ENCODE results near the gene NDUFS4.

The NDUFS4 gene

GRCh38 chr5:53694520-53695022, 134.1 kb downstream of the NDUFS4 start:
- no peak for TF ChIP-seq RAD21 (IDR thresholded peaks at IDR 0.05; ENCODE audit: low read depth)
- no peak for TF ChIP-seq FOXM1 (IDR thresholded peaks at IDR 0.05; ENCODE audit: borderline replicate concordance, low read depth)
- TF ChIP-seq TCF12 (IDR thresholded peaks at IDR 0.05; ENCODE audit: low read depth) = no peak
- TF ChIP-seq CREB1 (IDR thresholded peaks at IDR 0.05; ENCODE audit: low read depth) = no peak
- TF ChIP-seq NFIC (IDR thresholded peaks at IDR 0.05) = no peak
- no peak for TF ChIP-seq EP300 (IDR thresholded peaks at IDR 0.05; ENCODE audit: borderline replicate concordance)
- TF ChIP-seq, protein P1, sequence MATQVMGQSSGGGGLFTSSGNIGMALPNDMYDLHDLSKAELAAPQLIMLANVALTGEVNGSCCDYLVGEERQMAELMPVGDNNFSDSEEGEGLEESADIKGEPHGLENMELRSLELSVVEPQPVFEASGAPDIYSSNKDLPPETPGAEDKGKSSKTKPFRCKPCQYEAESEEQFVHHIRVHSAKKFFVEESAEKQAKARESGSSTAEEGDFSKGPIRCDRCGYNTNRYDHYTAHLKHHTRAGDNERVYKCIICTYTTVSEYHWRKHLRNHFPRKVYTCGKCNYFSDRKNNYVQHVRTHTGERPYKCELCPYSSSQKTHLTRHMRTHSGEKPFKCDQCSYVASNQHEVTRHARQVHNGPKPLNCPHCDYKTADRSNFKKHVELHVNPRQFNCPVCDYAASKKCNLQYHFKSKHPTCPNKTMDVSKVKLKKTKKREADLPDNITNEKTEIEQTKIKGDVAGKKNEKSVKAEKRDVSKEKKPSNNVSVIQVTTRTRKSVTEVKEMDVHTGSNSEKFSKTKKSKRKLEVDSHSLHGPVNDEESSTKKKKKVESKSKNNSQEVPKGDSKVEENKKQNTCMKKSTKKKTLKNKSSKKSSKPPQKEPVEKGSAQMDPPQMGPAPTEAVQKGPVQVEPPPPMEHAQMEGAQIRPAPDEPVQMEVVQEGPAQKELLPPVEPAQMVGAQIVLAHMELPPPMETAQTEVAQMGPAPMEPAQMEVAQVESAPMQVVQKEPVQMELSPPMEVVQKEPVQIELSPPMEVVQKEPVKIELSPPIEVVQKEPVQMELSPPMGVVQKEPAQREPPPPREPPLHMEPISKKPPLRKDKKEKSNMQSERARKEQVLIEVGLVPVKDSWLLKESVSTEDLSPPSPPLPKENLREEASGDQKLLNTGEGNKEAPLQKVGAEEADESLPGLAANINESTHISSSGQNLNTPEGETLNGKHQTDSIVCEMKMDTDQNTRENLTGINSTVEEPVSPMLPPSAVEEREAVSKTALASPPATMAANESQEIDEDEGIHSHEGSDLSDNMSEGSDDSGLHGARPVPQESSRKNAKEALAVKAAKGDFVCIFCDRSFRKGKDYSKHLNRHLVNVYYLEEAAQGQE (IDR thresholded peaks at IDR 0.05; ENCODE audit: low read depth) = no peak
- no peak for TF ChIP-seq USF1 (IDR thresholded peaks at IDR 0.05)
- no peak for TF ChIP-seq TEAD4 (IDR thresholded peaks at IDR 0.05)
- no peak for TF ChIP-seq YY1 (IDR thresholded peaks at IDR 0.05; ENCODE audit: low read depth)
- TF ChIP-seq EGR1 (IDR thresholded peaks at IDR 0.05) = no peak
- no peak for TF ChIP-seq ZBTB7A (IDR thresholded peaks at IDR 0.05; ENCODE audit: low read depth)
- TF ChIP-seq, protein P2, sequence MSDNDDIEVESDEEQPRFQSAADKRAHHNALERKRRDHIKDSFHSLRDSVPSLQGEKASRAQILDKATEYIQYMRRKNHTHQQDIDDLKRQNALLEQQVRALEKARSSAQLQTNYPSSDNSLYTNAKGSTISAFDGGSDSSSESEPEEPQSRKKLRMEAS (IDR thresholded peaks at IDR 0.05) = no peak
- TF ChIP-seq TAF1 (IDR thresholded peaks at IDR 0.05; ENCODE audit: low read depth) = no peak
- no peak for TF ChIP-seq CEBPB (IDR thresholded peaks at IDR 0.05)

DNA sequence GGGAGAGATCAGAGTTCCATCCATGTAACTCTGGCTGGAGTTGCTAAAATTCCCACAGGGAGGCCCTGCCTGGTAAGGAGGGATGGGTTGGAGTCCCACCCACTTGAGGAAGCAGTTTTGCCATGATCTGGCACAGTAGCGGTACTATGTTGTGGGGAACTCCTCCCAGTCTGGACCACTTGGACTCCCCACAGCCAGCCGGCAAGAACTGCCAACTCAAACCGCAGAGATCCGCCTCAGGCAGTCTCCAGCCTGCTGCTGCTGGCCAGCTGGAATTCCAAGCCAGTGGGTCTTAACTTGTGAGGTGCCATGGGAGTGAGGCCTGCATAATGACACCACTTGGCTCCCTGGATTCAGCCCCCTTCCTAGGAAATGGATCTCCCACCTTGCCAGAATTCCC, 151.9 kb downstream of the NDUFS4 start:
- TF ChIP-seq CEBPB (IDR thresholded peaks at IDR 0.05) = no peak
- TF ChIP-seq TCF12 (IDR thresholded peaks at IDR 0.05; ENCODE audit: low read depth) = no peak
- TF ChIP-seq, protein P1 (IDR thresholded peaks at IDR 0.05; ENCODE audit: low read depth) = no peak
- no peak for TF ChIP-seq FOXM1 (IDR thresholded peaks at IDR 0.05; ENCODE audit: borderline replicate concordance, low read depth)
- no peak for TF ChIP-seq NFIC (IDR thresholded peaks at IDR 0.05)

DNA sequence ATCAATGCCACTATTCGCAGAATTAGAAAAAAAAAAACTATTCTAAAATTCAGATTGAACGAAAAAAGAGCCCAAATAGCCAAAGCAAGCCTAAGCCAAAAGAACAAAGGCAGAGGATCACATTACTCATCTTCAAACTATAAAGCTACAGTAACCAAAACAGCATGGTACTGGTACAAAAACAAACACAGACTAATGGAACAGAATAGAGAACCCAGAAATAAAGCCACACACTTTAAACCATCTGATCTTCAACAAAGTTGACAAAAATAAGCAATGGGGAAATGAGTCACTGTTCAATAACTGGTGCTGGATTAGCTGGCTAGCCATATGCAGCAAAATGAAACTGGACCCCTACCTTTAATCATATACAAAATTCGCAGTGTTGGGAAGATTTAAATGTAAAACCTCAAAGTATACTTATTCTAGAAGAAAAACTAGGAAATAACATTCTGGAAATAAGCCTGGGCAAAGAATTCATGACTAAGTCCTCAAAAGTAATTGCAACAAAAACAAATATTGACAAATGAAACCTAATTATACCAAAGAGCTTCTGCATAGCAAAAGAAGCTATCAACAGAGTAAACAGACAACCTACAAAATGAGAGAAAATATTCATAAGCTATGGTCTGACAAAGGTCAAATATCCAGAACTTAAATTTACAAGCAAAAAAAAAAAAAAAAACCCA, 153.7 kb downstream of the NDUFS4 start:
- no peak for TF ChIP-seq CREB1 (IDR thresholded peaks at IDR 0.05; ENCODE audit: low read depth)
- no peak for TF ChIP-seq CEBPB (IDR thresholded peaks at IDR 0.05)
- TF ChIP-seq, protein P2 (IDR thresholded peaks at IDR 0.05) = no peak
- TF ChIP-seq TAF1 (IDR thresholded peaks at IDR 0.05; ENCODE audit: low read depth) = no peak
- TF ChIP-seq EP300 (IDR thresholded peaks at IDR 0.05; ENCODE audit: borderline replicate concordance) = no peak
- TF ChIP-seq RAD21 (IDR thresholded peaks at IDR 0.05; ENCODE audit: low read depth) = no peak
- TF ChIP-seq FOXM1 (IDR thresholded peaks at IDR 0.05; ENCODE audit: borderline replicate concordance, low read depth) = no peak
- TF ChIP-seq NFIC (IDR thresholded peaks at IDR 0.05) = no peak
- TF ChIP-seq EGR1 (IDR thresholded peaks at IDR 0.05) = no peak
- TF ChIP-seq YY1 (IDR thresholded peaks at IDR 0.05; ENCODE audit: low read depth) = no peak

DNA sequence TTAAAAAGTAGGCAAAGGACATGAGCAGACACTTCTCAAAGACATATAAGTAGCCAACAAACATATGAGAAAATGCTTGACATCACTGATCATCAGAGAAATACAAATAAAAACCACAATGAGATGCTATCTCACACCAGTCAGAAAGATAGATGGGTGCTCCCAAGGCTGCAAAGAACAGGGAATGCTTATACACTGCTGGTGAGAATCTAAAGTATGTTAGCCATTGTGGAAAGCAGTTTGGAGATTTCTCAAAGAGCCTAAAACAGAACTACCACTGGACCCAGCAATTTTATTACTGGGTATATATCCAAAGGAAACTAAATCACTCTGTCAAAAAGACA, 154.2 kb downstream of the NDUFS4 start:
- no peak for TF ChIP-seq NFIC (IDR thresholded peaks at IDR 0.05)
- TF ChIP-seq FOXM1 (IDR thresholded peaks at IDR 0.05; ENCODE audit: borderline replicate concordance, low read depth) = no peak
- TF ChIP-seq RAD21 (IDR thresholded peaks at IDR 0.05; ENCODE audit: low read depth) = no peak
- no peak for TF ChIP-seq YY1 (IDR thresholded peaks at IDR 0.05; ENCODE audit: low read depth)

- TF ChIP-seq TAF1 (IDR thresholded peaks at IDR 0.05; ENCODE audit: low read depth) = no peak
- no peak for TF ChIP-seq TCF12 (IDR thresholded peaks at IDR 0.05; ENCODE audit: low read depth)
- no peak for TF ChIP-seq TEAD4 (IDR thresholded peaks at IDR 0.05)
- no peak for TF ChIP-seq CREB1 (IDR thresholded peaks at IDR 0.05; ENCODE audit: low read depth)
- no peak for TF ChIP-seq ZBTB7A (IDR thresholded peaks at IDR 0.05; ENCODE audit: low read depth)
Measured at GRCh38 chr5:53726121-53726520, 165.7 kb downstream of the NDUFS4 start.

- TF ChIP-seq CEBPB (IDR thresholded peaks at IDR 0.05) (no peak), NFIC (IDR thresholded peaks at IDR 0.05) (no peak), ZBTB7A (IDR thresholded peaks at IDR 0.05; ENCODE audit: low read depth) (no peak), USF1 (IDR thresholded peaks at IDR 0.05) (no peak), TAF1 (IDR thresholded peaks at IDR 0.05; ENCODE audit: low read depth) (no peak), EP300 (IDR thresholded peaks at IDR 0.05; ENCODE audit: borderline replicate concordance) (no peak), RAD21 (IDR thresholded peaks at IDR 0.05; ENCODE audit: low read depth) (no peak), TEAD4 (IDR thresholded peaks at IDR 0.05) (no peak), YY1 (IDR thresholded peaks at IDR 0.05; ENCODE audit: low read depth) (no peak), TCF12 (IDR thresholded peaks at IDR 0.05; ENCODE audit: low read depth) (no peak), FOXM1 (IDR thresholded peaks at IDR 0.05; ENCODE audit: borderline replicate concordance, low read depth) (no peak), EGR1 (IDR thresholded peaks at IDR 0.05) (no peak), CREB1 (IDR thresholded peaks at IDR 0.05; ENCODE audit: low read depth) (no peak)
- TF ChIP-seq, protein P1 (IDR thresholded peaks at IDR 0.05; ENCODE audit: low read depth) = no peak
- TF ChIP-seq, protein P2 (IDR thresholded peaks at IDR 0.05) = no peak
Measured at GRCh38 chr5:53730943-53731342, 170.5 kb downstream of the NDUFS4 start.

All from Ishikawa (cell line).